CD4-positive, CD25-positive, alpha-beta regulatory T cell (primary cell): ENCODE results near the gene TFF1. TPM values are rescaled to one million over a fixed set of nuclear protein-coding genes. Genes with fewer than 3 reads are reported as not detected.

Experiments
- ATAC-seq, 2 donors: fragments of 150-1000 bp; cut with Tn5 transposase; one replicate each; pipeline ENCODE4 v1.10.0; 2021; ENCODE audit warnings: low read depth in 2 of 2, moderate number of reproducible peaks in 2 of 2, moderate library complexity in 1 of 2
- DNase-seq, 3 donors: peaks; one replicate each; pipeline versions ENCODE4 v3.0.0 to v3.0.0-alpha.2; 2012 to 2022; ENCODE audit warnings: mixed read lengths in 1 of 3
- H3K27ac ChIP-seq: one replicate; pipeline ENCODE4 v1.7.0; 2013; ENCODE audit warnings: mild to moderate bottlenecking, low read length; ENCODE audit not compliant: insufficient read depth, poor library complexity, severe bottlenecking
- H3K27me3 ChIP-seq: one replicate; pipeline ENCODE4 v1.7.0; 2013; ENCODE audit warnings: low read length; ENCODE audit not compliant: control insufficient read depth, insufficient read depth
- H3K36me3 ChIP-seq: one replicate; pipeline ENCODE4 v1.7.0; 2013; ENCODE audit warnings: mild to moderate bottlenecking, low read length, moderate library complexity; ENCODE audit not compliant: control insufficient read depth, insufficient read depth
- H3K4me1 ChIP-seq: 2 replicates; pipeline ENCODE4 v1.7.0; 2013; ENCODE audit warnings: mild to moderate bottlenecking, low read length; ENCODE audit not compliant: insufficient read depth, control insufficient read depth, poor library complexity, severe bottlenecking
- H3K4me3 ChIP-seq: one replicate; pipeline ENCODE4 v1.7.0; 2013; ENCODE audit warnings: low read depth, mild to moderate bottlenecking, low read length, moderate library complexity
- H3K9me3 ChIP-seq, 2 experiments: 1 replicate in 1 of 2; 2 replicates in 1 of 2; pipeline ENCODE4 v1.7.0; 2013; ENCODE audit warnings: low read length in 2 of 2, mild to moderate bottlenecking in 1 of 2, moderate library complexity in 1 of 2; ENCODE audit not compliant: control insufficient read depth in 2 of 2
- H3K27ac Mint-ChIP-seq, 3 donors: one replicate each; pipeline ENCODE4 v1.8.0; 2020 to 2022; ENCODE audit warnings: mild to moderate bottlenecking in 3 of 3, mixed read lengths in 3 of 3, moderate library complexity in 2 of 3
- H3K27me3 Mint-ChIP-seq: one replicate; pipeline ENCODE4 v1.8.0; 2022; ENCODE audit warnings: mild to moderate bottlenecking, mixed read lengths
- H3K36me3 Mint-ChIP-seq: one replicate; pipeline ENCODE4 v1.8.0; 2020; ENCODE audit warnings: mixed read lengths
- H3K4me1 Mint-ChIP-seq, 4 donors: one replicate each; pipeline ENCODE4 v1.8.0; 2020 to 2022; ENCODE audit warnings: mixed read lengths in 4 of 4, mild to moderate bottlenecking in 1 of 4
- H3K4me3 Mint-ChIP-seq, 4 donors: one replicate each; pipeline ENCODE4 v1.8.0; 2020 to 2022; ENCODE audit warnings: mild to moderate bottlenecking in 4 of 4, mixed read lengths in 4 of 4, moderate library complexity in 3 of 4
- H3K9me3 Mint-ChIP-seq, 7 donors: one replicate each; pipeline ENCODE4 v1.8.0; 2020 to 2022; ENCODE audit warnings: mixed read lengths in 7 of 7, mild to moderate bottlenecking in 3 of 7, moderate library complexity in 2 of 7
- polyA plus RNA-seq, 4 donors: library from polyadenylated mRNA; unstranded; fragments of 300-500 nt; fragmentation: Illumina TruSeq; gene quantifications; one replicate each; pipeline ENCODE4 v1.2.3, GENCODE V29; 2021
- total RNA-seq: library from RNA; stranded (reverse); gene quantifications from one replicate; pipeline ENCODE4 v1.2.3, GENCODE V29; 2022

Gene TFF1
- total and polyA plus RNA-seq, 5 donors from 2014 or later: not detected

DNA sequence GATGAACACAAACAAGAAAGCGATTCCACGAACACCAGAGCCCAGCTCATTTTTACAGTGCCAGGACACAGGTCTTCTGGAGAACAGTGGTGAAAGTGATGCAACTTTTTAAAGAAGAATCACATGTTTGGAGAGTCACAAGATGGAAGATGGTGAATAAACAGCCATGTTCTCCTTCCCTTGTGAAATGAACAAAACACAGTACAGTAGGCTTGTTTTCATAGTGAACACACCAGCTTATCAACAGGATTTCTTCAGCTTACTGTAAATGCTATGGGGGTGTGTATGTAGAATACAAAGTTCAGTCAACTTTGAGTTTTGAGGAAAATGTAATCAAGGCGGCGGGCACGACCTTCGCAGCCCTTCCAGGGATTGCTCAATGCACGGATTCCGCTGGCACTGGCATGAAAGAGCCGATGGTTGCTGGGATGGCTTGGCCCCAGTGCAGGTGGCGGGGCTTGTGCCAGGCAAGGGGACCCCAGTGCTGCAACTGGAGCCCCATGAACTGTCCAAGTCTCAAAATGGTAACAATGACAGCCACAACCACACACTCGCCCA lies 19.8 kb upstream of the TFF1 start:
- DNase-seq (no peak), ATAC-seq (no peak)
- Mint-ChIP-seq H3K4me3 (no peak overlapping the region), H3K4me1 (peaks cover 5 to 36% (median 18%) of the 10 kb centered on the region in 4 donors), H3K9me3 (peaks cover 0 to 19% (median 5%) of the 10 kb centered on the region in 7 donors), H3K27ac (no peak overlapping the region), H3K27me3 (no peaks in the 10 kb centered on the region), H3K36me3 (no peaks in the 10 kb centered on the region)
- Histone ChIP-seq H3K36me3 (no peaks in the 10 kb centered on the region), H3K27ac (no peak overlapping the region), H3K27me3 (no peaks in the 10 kb centered on the region), H3K9me3 (peaks cover 0 to 11% of the 10 kb centered on the region in 2 experiments), H3K4me1 (peaks cover 14% of the 10 kb centered on the region), H3K4me3 (no peak overlapping the region)

DNA sequence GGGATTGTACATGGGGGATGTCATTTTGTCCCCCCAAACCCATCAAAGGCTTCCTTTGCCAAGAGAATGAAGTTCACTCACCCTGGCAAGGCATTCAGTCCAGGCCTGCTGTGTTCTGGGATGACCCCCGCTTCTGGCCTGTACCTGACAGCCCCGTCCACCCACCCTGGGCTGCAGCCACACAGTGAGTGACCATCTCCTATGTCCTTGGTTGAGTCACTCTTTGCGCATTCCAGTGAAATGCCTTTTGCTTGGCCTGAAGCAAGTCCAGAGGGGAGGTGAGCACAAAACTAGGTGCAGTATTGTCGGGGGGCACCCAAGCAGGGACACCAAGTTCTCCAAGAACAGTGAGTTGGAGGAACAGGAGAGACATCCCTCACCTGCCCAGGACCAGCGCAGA lies 19.3 kb upstream of the TFF1 start:
- Mint-ChIP-seq H3K9me3 (peaks cover 0 to 19% (median 5%) of the 10 kb centered on the region in 7 donors), H3K4me1 (peaks cover 5 to 33% (median 18%) of the 10 kb centered on the region in 4 donors), H3K36me3 (no peaks in the 10 kb centered on the region), H3K27ac (peak overlapping the region in 1 of 3 donors; percentile 79), H3K4me3 (no peak overlapping the region), H3K27me3 (no peaks in the 10 kb centered on the region)
- H3K9me3 ChIP-seq: peaks cover 0 to 11% of the 10 kb centered on the region in 2 experiments
- no peak overlapping the region for H3K4me3 ChIP-seq
- H3K36me3 ChIP-seq: no peaks in the 10 kb centered on the region
- ATAC-seq: no peak
- no peak overlapping the region for H3K27ac ChIP-seq
- H3K4me1 ChIP-seq: peaks cover 14% of the 10 kb centered on the region
- H3K27me3 ChIP-seq: no peaks in the 10 kb centered on the region
- no peak for DNase-seq

DNA sequence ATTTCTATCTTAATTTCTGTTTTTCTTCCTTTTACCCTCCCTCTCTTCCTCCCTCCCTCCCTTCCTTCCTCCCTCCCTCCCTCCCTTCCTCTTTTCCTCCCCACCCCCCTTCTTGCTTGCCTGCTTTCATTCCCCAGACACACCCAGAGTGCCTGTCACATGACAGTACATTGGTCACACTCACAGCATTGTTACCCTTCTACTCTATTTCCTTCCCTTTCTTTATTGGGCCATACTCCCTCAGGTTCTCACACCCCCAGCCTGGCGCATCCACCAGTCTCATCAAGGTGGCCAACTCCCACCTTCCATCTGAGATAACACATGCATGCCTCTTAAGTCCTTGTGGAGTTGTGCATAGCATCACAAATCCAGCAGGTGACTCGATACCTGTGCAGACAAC lies 18.7 kb upstream of the TFF1 start:
- no peak overlapping the region for H3K4me3 ChIP-seq
- Mint-ChIP-seq H3K27me3 (no peaks in the 10 kb centered on the region), H3K36me3 (no peaks in the 10 kb centered on the region), H3K27ac (peak overlapping the region; percentile 37 to 79 (median 70)), H3K9me3 (peaks cover 0 to 19% (median 5%) of the 10 kb centered on the region in 7 donors), H3K4me3 (peak overlapping the region in 1 of 4 donors; percentile 36), H3K4me1 (peaks cover 5 to 30% (median 18%) of the 10 kb centered on the region in 4 donors)
- DNase-seq (no peak), ATAC-seq (peak in 1 of 2 donors; percentile 37)
- peaks cover 0 to 11% of the 10 kb centered on the region in 2 experiments for H3K9me3 ChIP-seq
- H3K27ac ChIP-seq: no peak overlapping the region
- peaks cover 14% of the 10 kb centered on the region for H3K4me1 ChIP-seq
- no peaks in the 10 kb centered on the region for H3K27me3 ChIP-seq
- no peaks in the 10 kb centered on the region for H3K36me3 ChIP-seq

DNA sequence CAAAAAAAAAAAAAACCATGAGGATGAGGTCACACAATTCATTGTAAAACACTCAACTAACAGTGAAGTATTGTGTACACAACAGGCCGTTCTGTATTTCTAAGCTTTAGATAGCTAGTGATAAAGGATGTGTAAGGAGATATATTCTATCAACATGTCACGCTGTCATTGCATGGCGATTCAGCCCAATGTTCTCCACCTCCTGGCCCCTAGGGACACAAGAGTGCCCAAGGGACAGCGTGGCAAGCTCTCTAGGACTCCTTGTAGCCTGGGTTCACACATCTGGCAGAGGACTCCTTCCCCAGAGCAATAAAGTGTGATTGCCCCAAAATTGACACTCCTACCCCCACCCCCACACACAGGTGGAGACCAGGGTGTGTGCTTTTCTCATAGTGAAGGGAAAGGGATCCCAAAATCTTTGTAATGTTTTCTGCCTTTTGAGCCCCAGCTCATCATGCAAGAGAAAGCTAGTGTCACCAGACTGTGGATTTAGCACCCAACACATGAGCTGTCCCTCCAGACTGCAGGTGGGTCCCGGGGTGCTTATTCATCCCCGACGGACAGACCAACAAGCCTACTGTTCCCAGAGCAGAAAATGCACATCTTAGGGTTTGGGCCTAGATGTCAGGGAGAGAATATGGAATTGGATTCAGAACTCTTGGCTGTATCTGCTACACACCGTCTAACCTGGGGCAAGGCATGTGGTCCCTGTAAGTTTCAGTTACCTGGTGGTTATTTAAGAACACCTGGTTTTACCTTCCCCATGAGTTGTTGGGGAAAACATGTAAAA lies 18.0 kb upstream of the TFF1 start:
- no peak overlapping the region for H3K27ac ChIP-seq
- Mint-ChIP-seq H3K9me3 (peaks cover 0 to 19% (median 5%) of the 10 kb centered on the region in 7 donors), H3K4me1 (peaks cover 5 to 26% (median 18%) of the 10 kb centered on the region in 4 donors), H3K36me3 (no peaks in the 10 kb centered on the region), H3K27ac (no peak overlapping the region), H3K4me3 (no peak overlapping the region), H3K27me3 (no peaks in the 10 kb centered on the region)
- ATAC-seq: no peak
- H3K4me1 ChIP-seq: peaks cover 14% of the 10 kb centered on the region
- no peaks in the 10 kb centered on the region for H3K36me3 ChIP-seq
- peaks cover 0 to 11% of the 10 kb centered on the region in 2 experiments for H3K9me3 ChIP-seq
- no peak for DNase-seq
- no peaks in the 10 kb centered on the region for H3K27me3 ChIP-seq
- peak overlapping the region; percentile 26 for H3K4me3 ChIP-seq

DNA sequence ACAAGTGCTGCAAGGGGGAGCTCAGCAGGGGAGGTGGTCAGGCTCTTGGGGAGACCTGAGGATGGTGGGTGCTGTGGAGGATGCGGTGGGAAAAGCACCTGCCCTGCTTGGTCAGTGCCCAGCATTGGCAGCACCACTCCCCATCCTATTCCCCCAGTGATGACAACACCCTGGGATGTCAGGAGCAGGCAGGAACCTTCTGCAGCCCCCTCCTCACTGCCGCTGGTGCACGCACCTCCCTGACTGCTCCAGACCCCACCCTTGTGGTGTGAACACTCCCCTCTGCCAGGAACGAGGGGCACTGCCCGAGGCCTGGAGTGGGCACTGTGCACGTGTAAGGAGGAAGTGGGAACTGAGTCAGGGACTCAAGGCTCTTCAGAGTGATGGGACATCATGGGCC lies 17.0 kb upstream of the TFF1 start:
- Mint-ChIP-seq H3K27me3 (no peaks in the 10 kb centered on the region), H3K36me3 (no peaks in the 10 kb centered on the region), H3K4me3 (no peak overlapping the region), H3K4me1 (peaks cover 5 to 22% (median 17%) of the 10 kb centered on the region in 4 donors), H3K9me3 (peaks cover 0 to 19% (median 5%) of the 10 kb centered on the region in 7 donors), H3K27ac (no peak overlapping the region)
- no peaks in the 10 kb centered on the region for H3K27me3 ChIP-seq
- DNase-seq: no peak
- H3K9me3 ChIP-seq: peaks cover 0 to 11% of the 10 kb centered on the region in 2 experiments
- no peak overlapping the region for H3K27ac ChIP-seq
- ATAC-seq: no peak
- no peaks in the 10 kb centered on the region for H3K36me3 ChIP-seq
- no peak overlapping the region for H3K4me3 ChIP-seq
- H3K4me1 ChIP-seq: peaks cover 14% of the 10 kb centered on the region

DNA sequence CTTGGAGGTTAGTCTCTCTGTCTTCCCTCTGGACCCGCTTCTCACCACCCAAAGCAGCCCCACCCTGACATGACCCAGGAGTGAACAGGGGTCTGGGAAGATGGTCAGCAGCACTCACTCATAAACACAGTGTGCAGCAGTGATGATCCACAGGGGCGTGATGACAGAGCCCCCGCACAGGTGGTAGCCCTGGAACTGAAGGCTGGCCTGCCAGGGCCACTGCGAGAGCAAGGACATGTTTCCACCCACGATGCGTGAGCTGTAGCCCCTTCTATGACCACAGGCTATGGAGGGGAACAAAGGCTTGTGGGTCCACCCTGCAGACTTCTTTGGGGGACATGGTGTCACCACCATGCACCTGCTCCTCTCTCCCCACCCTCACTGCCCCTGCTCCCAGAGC lies 16.6 kb upstream of the TFF1 start:
- Histone ChIP-seq H3K27me3 (no peaks in the 10 kb centered on the region), H3K27ac (no peak overlapping the region), H3K9me3 (peaks cover 0 to 11% of the 10 kb centered on the region in 2 experiments), H3K36me3 (no peaks in the 10 kb centered on the region), H3K4me1 (peaks cover 14% of the 10 kb centered on the region), H3K4me3 (no peak overlapping the region)
- ATAC-seq (no peak), DNase-seq (no peak)
- H3K36me3 Mint-ChIP-seq: no peaks in the 10 kb centered on the region
- no peak overlapping the region for H3K27ac Mint-ChIP-seq
- peaks cover 5 to 22% (median 16%) of the 10 kb centered on the region in 4 donors for H3K4me1 Mint-ChIP-seq
- no peak overlapping the region for H3K4me3 Mint-ChIP-seq
- peaks cover 0 to 19% (median 5%) of the 10 kb centered on the region in 7 donors for H3K9me3 Mint-ChIP-seq
- no peaks in the 10 kb centered on the region for H3K27me3 Mint-ChIP-seq

DNA sequence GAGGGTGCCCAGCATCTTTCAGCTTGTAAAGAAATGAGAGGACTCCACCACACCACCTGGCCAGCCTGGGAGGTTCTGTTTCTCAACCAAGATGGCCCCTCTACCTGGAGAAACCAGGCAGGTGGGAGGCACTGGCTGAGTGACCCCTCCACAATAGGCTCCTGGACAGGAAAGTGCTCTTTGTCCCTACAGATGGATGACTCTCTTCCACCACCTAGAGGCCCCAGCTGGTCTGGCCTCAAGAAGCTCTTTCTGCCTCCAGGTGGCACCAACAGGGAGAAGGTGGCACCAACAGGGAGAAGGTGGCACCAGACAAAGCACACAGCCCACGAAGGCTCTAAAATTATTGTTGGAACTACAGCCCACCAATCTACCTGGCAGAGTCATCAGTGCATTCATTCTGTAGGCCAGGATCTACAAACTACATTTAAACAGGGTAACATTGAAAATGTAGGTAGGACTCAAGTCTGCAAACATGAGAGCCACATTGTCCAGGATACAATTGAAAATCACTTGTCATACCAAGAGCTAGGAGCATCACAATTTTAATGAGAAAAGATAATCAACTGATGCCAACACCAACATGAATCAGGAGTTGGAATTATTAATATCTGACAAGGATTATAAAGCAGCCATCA lies 15.1 kb upstream of the TFF1 start:
- ATAC-seq (peak in 1 of 2 donors; percentile 46), DNase-seq (peak in 1 of 3 donors; percentile 34)
- Mint-ChIP-seq H3K4me1 (peaks cover 0 to 20% (median 14%) of the 10 kb centered on the region in 4 donors), H3K27me3 (no peaks in the 10 kb centered on the region), H3K9me3 (peaks cover 0 to 19% (median 5%) of the 10 kb centered on the region in 7 donors), H3K27ac (no peak overlapping the region), H3K36me3 (no peaks in the 10 kb centered on the region), H3K4me3 (no peak overlapping the region)
- peaks cover 0 to 11% of the 10 kb centered on the region in 2 experiments for H3K9me3 ChIP-seq
- H3K4me3 ChIP-seq: no peak overlapping the region
- H3K4me1 ChIP-seq: peaks cover 14% of the 10 kb centered on the region
- H3K36me3 ChIP-seq: no peaks in the 10 kb centered on the region
- no peak overlapping the region for H3K27ac ChIP-seq
- H3K27me3 ChIP-seq: no peaks in the 10 kb centered on the region
